ENCODE data around the gene MAP3K13. TPM values are rescaled to one million over a fixed set of nuclear protein-coding genes. Genes with fewer than 3 reads are reported as not detected.

MAP3K13 gene, protein sequence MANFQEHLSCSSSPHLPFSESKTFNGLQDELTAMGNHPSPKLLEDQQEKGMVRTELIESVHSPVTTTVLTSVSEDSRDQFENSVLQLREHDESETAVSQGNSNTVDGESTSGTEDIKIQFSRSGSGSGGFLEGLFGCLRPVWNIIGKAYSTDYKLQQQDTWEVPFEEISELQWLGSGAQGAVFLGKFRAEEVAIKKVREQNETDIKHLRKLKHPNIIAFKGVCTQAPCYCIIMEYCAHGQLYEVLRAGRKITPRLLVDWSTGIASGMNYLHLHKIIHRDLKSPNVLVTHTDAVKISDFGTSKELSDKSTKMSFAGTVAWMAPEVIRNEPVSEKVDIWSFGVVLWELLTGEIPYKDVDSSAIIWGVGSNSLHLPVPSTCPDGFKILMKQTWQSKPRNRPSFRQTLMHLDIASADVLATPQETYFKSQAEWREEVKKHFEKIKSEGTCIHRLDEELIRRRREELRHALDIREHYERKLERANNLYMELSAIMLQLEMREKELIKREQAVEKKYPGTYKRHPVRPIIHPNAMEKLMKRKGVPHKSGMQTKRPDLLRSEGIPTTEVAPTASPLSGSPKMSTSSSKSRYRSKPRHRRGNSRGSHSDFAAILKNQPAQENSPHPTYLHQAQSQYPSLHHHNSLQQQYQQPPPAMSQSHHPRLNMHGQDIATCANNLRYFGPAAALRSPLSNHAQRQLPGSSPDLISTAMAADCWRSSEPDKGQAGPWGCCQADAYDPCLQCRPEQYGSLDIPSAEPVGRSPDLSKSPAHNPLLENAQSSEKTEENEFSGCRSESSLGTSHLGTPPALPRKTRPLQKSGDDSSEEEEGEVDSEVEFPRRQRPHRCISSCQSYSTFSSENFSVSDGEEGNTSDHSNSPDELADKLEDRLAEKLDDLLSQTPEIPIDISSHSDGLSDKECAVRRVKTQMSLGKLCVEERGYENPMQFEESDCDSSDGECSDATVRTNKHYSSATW
- total RNA-seq = 10 to 100 TPM in 2 of 3 donors, 1 to 10 TPM in 1; 9.1 to 34.7 (median 23.9) TPM

DNA sequence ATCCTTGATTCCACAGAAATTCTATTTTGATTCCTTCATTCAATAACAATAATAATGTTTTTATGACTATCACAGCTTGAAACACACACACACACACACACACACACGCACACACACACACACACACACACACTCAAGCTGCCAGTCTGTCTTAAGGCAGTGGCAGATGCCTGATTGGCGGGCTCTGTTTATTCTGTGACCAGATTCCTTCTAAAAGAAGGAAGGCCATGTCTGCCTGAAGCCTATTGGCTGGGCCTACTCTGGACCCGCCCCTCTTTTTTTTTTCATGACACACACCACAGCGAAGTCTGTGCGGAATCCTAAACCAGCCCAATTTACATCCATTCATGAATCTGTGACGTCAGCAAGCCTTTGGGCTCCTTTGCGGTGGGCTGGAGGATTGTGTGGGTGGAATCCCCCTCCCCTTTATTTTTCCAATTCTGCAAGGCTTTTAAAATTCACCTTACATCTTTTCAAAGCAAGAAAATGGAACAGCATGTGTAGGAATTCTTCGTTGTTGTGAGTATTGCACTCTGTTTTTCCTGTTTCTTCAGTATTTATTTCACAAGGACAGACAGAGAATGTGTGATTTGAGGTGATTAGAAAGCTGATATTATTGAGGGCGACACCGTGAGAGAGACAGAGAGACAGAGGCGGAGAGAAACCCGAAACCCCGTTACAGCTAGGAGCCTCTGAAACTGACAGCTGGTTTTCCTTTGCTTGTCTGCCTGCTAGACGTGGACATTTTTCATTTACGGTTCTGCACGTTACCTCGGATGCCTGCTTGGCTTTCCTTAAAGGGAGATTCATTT, at the start of gene MAP3K13:
MAP3K13 (plus strand) TSS at position 287 of the 812 bp plus-strand sequence. CDS start 65,446 bp downstream, outside the sequence.
- peak in 1 of 3 donors; percentile 32 for TF ChIP-seq POLR2AphosphoS5 (IDR thresholded peaks at IDR 0.05)
- TF ChIP-seq, protein P1, sequence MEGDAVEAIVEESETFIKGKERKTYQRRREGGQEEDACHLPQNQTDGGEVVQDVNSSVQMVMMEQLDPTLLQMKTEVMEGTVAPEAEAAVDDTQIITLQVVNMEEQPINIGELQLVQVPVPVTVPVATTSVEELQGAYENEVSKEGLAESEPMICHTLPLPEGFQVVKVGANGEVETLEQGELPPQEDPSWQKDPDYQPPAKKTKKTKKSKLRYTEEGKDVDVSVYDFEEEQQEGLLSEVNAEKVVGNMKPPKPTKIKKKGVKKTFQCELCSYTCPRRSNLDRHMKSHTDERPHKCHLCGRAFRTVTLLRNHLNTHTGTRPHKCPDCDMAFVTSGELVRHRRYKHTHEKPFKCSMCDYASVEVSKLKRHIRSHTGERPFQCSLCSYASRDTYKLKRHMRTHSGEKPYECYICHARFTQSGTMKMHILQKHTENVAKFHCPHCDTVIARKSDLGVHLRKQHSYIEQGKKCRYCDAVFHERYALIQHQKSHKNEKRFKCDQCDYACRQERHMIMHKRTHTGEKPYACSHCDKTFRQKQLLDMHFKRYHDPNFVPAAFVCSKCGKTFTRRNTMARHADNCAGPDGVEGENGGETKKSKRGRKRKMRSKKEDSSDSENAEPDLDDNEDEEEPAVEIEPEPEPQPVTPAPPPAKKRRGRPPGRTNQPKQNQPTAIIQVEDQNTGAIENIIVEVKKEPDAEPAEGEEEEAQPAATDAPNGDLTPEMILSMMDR (IDR thresholded peaks at IDR 0.05) = no peak
- Histone ChIP-seq H3K4me1 (no peaks in the 10 kb centered on the region), H3K36me3 (no peaks in the 10 kb centered on the region), H3K27ac (peak within 1 kb of the TSS; percentile 72 to 79), H3K4me3 (peak within 1 kb of the TSS; percentile 54 to 70 (median 57)), H3K9me3 (no peaks in the 10 kb centered on the region), H3K27me3 (no peaks in the 10 kb centered on the region)
- intact Hi-C loops (cut with DNase I; ENCODE audit: low total_unique reads) = no loop called here
- peak; percentile 69 to 85 for DNase-seq (ENCODE audit: low spot score in 2 of 2)

DNA sequence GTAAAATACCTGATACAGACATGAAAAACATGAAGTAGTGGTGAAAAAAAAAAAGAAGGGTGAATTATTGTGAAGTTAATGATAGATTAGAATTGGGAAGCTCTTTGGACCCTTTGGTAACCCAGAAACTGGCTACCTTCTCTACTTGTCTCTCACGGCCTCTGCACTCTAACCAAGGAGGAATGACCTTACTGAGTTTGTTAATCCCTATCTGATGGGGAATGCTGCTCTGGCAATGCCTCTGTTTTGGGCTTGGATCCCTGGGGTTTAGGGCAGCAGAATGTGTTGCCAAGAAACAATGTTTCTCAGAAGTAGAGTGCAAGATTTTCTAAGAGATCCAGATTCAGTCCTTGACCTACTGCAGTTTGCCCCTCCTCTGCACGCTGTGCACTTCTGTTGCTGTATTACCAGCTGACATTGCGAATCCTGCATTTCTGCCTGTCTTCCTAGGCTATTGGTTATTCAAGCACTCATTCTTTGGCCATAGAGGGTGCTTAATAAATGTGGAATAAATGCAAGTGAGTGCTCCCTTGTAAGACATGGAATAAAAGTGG, 49.2 kb upstream of the MAP3K13 start:
- DNase-seq (ENCODE audit: low spot score in 2 of 2) = no peak
- no peaks in the 10 kb centered on the region for H3K4me1 ChIP-seq
- H3K4me3 ChIP-seq = no peak overlapping the region
- no peak for TF ChIP-seq POLR2A (IDR thresholded peaks at IDR 0.05)
- H3K9me3 ChIP-seq = peaks cover 5 to 7% of the 10 kb centered on the region in 2 donors
- H3K27ac ChIP-seq = no peak overlapping the region
- intact Hi-C loops (cut with DNase I; ENCODE audit: low total_unique reads) = no loop called here
- no peaks in the 10 kb centered on the region for H3K36me3 ChIP-seq
- H3K27me3 ChIP-seq = no peaks in the 10 kb centered on the region

DNA sequence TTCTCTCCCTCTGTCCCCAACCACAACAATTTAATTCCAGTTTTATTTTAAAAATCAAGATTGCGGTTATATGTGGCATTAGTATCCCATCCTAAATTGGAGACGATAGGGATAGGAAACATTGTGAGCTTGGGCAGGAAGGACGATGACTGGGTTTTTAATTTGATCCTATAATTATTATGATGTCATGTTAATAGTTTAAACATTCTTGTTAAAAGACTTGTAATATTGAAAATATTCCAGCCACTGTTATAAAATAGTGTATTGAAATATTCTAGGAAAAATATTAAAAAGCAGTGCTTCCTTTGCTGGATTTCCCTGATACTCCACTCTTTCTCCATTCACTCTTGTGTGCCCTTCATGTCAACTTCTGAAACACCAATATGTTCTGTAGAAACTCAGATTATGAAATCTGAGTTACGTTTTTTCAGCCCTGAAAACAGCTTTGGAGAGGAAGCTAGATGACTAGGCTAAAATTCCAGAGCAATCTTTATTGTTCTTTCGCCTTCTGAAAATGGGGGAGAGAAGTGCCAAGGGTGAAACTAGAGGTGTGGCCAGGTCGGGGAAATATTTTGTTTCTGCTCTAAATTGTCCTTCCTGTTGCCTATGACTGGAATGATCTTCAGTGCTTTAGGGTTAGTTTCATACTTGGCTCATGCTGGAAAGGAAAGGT, 46.1 kb upstream of the MAP3K13 start:
- no peaks in the 10 kb centered on the region for H3K36me3 ChIP-seq
- no peaks in the 10 kb centered on the region for H3K4me1 ChIP-seq
- H3K9me3 ChIP-seq = no peaks in the 10 kb centered on the region
- H3K27me3 ChIP-seq = no peaks in the 10 kb centered on the region
- TF ChIP-seq, protein P1 (IDR thresholded peaks at IDR 0.05) = no peak
- TF ChIP-seq POLR2AphosphoS5 (IDR thresholded peaks at IDR 0.05) (no peak), POLR2A (IDR thresholded peaks at IDR 0.05) (no peak)
- peak overlapping the region in 2 of 3 donors; percentile 8 to 9 for H3K4me3 ChIP-seq
- no peak for DNase-seq (ENCODE audit: low spot score in 2 of 2)
- peak overlapping the region; percentile 65 to 66 for H3K27ac ChIP-seq
- intact Hi-C loops (cut with DNase I; ENCODE audit: low total_unique reads) = no loop called here

DNA sequence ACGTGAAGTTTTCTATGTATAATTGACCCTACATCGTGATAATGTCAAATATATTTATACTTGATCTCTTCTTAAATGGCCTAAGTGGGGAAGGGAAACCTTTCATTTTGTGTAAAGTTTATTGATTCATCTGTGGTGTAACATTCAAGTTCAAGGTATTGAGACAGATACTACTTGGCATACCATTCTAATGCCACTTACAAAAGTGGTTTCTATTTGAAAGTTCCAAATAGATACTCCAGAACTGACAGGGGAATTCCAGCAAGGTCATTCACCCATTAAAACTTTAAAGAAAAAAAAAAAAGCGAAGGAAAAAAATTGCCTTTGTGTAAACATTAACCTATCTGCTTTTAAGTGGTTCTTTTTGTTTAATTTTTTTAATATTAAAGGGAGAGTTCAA, 45.3 kb upstream of the MAP3K13 start:
- no peaks in the 10 kb centered on the region for H3K36me3 ChIP-seq
- H3K9me3 ChIP-seq = no peaks in the 10 kb centered on the region
- no peak for TF ChIP-seq POLR2A (IDR thresholded peaks at IDR 0.05)
- TF ChIP-seq, protein P1 (IDR thresholded peaks at IDR 0.05) = no peak
- no peak for TF ChIP-seq POLR2AphosphoS5 (IDR thresholded peaks at IDR 0.05)
- H3K27me3 ChIP-seq = no peaks in the 10 kb centered on the region
- intact Hi-C loops (cut with DNase I; ENCODE audit: low total_unique reads) = no loop called here
- no peak for DNase-seq (ENCODE audit: low spot score in 2 of 2)
- no peak overlapping the region for H3K4me3 ChIP-seq
- H3K27ac ChIP-seq = peak overlapping the region; percentile 65 to 66
- H3K4me1 ChIP-seq = no peaks in the 10 kb centered on the region
